ENCODE data around the gene FBXO22. TPM values are rescaled to one million over a fixed set of nuclear protein-coding genes. Genes with fewer than 3 reads are reported as not detected.
A peak's percentile ranks its signal among the peaks of the same experiment; 100 is the strongest.

Gene FBXO22
- polyA plus RNA-seq, 1 experiment: 68.7 TPM

DNA sequence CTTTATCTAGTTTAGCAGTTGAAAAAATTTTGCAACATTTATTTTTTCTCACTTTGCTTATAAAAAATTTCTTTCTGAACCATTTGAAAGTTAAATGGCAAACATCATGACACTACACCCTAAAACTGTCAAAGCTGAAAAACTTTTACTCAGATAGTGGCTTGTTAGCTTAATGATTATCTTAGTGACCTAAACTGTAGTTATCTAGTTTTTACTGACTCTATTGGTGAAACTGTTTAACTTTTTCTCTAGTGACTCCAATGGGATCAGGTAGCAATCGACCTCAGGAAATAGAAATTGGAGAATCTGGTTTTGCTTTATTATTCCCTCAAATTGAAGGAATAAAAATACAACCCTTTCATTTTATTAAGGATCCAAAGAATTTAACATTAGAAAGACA lies 13.3 kb downstream of the FBXO22 start:
- no peak overlapping the region for H3K4me3 ChIP-seq (ENCODE audit: low read depth, low read length)
- H3K27ac ChIP-seq (ENCODE audit: low read depth, low read length): no peak overlapping the region
- POLR2A ChIA-PET: no interaction called here
- no peaks in the 10 kb centered on the region for H3K27me3 ChIP-seq (ENCODE audit: control insufficient read depth, insufficient read depth, low read length)
- DNase-seq (ENCODE audit: low read depth, low spot score): no peak
- TF ChIP-seq, protein P1, sequence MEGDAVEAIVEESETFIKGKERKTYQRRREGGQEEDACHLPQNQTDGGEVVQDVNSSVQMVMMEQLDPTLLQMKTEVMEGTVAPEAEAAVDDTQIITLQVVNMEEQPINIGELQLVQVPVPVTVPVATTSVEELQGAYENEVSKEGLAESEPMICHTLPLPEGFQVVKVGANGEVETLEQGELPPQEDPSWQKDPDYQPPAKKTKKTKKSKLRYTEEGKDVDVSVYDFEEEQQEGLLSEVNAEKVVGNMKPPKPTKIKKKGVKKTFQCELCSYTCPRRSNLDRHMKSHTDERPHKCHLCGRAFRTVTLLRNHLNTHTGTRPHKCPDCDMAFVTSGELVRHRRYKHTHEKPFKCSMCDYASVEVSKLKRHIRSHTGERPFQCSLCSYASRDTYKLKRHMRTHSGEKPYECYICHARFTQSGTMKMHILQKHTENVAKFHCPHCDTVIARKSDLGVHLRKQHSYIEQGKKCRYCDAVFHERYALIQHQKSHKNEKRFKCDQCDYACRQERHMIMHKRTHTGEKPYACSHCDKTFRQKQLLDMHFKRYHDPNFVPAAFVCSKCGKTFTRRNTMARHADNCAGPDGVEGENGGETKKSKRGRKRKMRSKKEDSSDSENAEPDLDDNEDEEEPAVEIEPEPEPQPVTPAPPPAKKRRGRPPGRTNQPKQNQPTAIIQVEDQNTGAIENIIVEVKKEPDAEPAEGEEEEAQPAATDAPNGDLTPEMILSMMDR (IDR thresholded peaks at IDR 0.05; ENCODE audit: low read depth, low read length): no peak
- CTCF ChIA-PET: no interaction called here
- no peaks in the 10 kb centered on the region for H3K9me3 ChIP-seq (ENCODE audit: control insufficient read depth, insufficient read depth, low read length)

DNA sequence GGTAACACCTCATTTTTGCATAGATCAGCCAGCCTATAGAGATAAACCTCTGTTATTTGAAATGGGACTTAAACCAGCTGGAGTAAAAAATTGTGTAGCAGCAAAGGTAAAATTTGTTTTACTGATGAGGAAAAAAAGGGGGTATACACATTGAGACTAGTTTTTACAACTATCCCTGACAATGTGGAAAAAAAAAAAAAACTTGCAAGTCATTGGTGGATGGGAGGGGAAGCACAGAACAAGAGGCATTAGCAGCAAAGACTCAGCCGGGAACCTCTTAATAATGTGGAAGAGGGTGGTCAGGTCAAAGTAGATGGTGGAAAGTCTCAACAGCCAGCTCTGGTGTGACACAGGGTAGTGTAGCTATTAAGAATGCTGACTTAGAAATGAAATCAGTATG lies 14.5 kb downstream of the FBXO22 start:
- ChIA-PET CTCF (no interaction called here), POLR2A (no interaction called here)
- Histone ChIP-seq H3K27me3 (ENCODE audit: control insufficient read depth, insufficient read depth, low read length) (no peaks in the 10 kb centered on the region), H3K27ac (ENCODE audit: low read depth, low read length) (no peak overlapping the region), H3K4me3 (ENCODE audit: low read depth, low read length) (no peak overlapping the region), H3K9me3 (ENCODE audit: control insufficient read depth, insufficient read depth, low read length) (no peaks in the 10 kb centered on the region)
- TF ChIP-seq, protein P1 (IDR thresholded peaks at IDR 0.05; ENCODE audit: low read depth, low read length): no peak
- no peak for DNase-seq (ENCODE audit: low read depth, low spot score)

DNA sequence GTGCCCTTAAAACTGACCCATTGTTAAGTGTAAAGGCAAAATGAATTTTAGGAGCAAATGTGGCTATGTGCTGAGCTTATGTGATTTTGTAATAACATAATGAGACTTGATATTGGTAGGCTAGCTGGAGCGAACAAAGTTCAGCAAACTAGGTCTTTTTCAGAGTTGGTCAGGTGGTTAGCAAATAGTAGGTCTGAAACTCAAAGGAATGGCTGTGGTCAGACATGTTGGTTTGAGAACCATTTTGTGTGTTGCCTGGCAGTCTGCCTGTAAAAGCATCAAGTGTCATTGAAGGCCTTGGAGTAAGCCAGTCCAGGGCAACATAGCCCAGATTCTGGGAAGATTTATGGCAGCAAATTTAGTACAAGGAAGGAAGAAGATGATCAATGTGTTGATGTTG lies 16.4 kb downstream of the FBXO22 start:
- H3K9me3 ChIP-seq (ENCODE audit: control insufficient read depth, insufficient read depth, low read length): no peaks in the 10 kb centered on the region
- TF ChIP-seq, protein P1 (IDR thresholded peaks at IDR 0.05; ENCODE audit: low read depth, low read length): no peak
- no peak overlapping the region for H3K4me3 ChIP-seq (ENCODE audit: low read depth, low read length)
- ChIA-PET POLR2A (no interaction called here), CTCF (no interaction called here)
- H3K27ac ChIP-seq (ENCODE audit: low read depth, low read length): no peak overlapping the region
- DNase-seq (ENCODE audit: low read depth, low spot score): no peak
- no peaks in the 10 kb centered on the region for H3K27me3 ChIP-seq (ENCODE audit: control insufficient read depth, insufficient read depth, low read length)

DNA sequence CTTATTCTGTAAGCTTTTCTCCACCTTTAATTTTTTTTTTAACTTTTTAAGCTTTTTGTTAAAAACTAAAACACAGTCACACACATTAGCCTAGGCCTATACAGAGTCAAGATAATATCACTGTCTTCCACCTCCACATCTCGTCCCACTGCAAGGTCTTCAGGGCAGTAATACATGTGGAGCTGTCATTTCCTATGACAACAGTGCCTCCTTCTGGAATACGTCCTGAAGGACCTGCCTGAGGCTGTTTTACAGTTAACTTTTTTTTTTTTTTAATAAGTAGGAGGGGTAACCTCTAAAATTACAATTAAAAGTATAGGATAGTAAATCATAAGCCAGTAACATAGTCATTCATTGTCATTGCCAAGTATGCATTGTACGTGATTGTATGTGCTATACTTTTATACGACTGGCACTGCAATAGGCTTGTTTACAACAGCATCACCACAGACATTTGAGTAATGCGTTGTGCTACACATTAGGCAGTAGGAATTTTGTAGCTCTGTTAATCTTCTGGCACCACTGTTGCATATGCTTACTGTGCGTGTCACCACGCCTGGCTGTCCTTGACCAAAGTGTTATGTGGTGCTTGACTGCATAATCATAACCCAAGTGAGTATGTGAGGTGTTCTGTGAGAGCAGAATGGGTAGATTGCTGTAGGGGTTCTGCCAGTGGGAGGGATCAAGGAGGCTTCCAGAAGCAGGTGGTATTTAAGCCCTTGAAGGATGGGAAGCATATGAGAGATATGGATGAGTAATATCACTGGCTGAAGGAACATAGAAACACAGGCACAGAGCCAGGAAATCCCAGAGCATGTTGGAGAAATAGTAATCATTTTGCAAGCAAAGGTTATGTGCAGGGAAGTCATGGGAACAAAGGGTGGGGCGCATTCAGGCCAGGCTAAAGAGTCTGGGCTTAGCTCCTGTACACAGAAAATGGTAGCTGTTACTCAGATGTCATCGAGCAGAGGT lies 18.3 kb downstream of the FBXO22 start:
- POLR2A ChIA-PET: no interaction called here
- CTCF ChIA-PET: interaction anchor here (0.5 to 1.5 kb wide), 13 partner anchors 9 to 236 kb away, joined by 3 to 6 read pairs (median 4); no protein-coding TSS in a partner anchor
- DNase-seq (ENCODE audit: low read depth, low spot score): no peak
- H3K27ac ChIP-seq (ENCODE audit: low read depth, low read length): no peak overlapping the region
- H3K4me3 ChIP-seq (ENCODE audit: low read depth, low read length): no peak overlapping the region
- TF ChIP-seq, protein P1 (IDR thresholded peaks at IDR 0.05; ENCODE audit: low read depth, low read length): peak; percentile 41
- H3K9me3 ChIP-seq (ENCODE audit: control insufficient read depth, insufficient read depth, low read length): no peaks in the 10 kb centered on the region
- no peaks in the 10 kb centered on the region for H3K27me3 ChIP-seq (ENCODE audit: control insufficient read depth, insufficient read depth, low read length)

DNA sequence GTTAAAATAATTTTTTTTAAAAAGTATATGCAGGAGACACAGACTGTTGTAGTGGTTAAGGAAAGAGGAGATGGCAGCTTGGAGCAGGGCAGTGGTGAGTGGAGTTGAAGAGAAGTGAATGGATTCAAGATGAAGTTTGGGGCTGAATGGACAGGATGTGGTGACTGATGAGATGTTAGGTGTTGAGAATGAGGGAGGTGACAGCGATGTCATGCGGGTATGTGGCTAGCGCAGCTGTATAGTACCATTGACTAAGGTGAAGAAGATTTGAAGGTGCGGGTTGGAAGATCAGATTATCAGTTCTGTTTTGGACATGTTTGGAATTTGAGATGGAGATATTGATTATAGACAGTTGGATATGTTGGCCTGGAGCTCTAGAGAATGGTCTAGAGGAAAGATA lies 20.1 kb downstream of the FBXO22 start:
- H3K9me3 ChIP-seq (ENCODE audit: control insufficient read depth, insufficient read depth, low read length): no peaks in the 10 kb centered on the region
- ChIA-PET POLR2A (no interaction called here), CTCF (interaction anchor here (0.9 kb wide), 1 partner anchor 215 kb away, joined by 3 read pairs; no protein-coding TSS in a partner anchor)
- H3K27me3 ChIP-seq (ENCODE audit: control insufficient read depth, insufficient read depth, low read length): no peaks in the 10 kb centered on the region
- no peak overlapping the region for H3K4me3 ChIP-seq (ENCODE audit: low read depth, low read length)
- no peak for DNase-seq (ENCODE audit: low read depth, low spot score)
- H3K27ac ChIP-seq (ENCODE audit: low read depth, low read length): no peak overlapping the region
- TF ChIP-seq, protein P1 (IDR thresholded peaks at IDR 0.05; ENCODE audit: low read depth, low read length): no peak

All from AG04450 (cell line).